HG03354 (cell line): ENCODE measurements around the gene ANKFN1.
"Not testable (repeated sequence)": the region's sequence is repeated elsewhere in the genome, so short reads cannot be mapped to it uniquely, and the experiment has no call there.

Experiments used
- ATAC-seq: cut with Tn5 transposase; IDR thresholded peaks from one replicate; pipeline ENCODE4 v1.9.1; 2021; ENCODE audit warnings: mild to moderate bottlenecking; ENCODE audit not compliant: unreplicated experiment, poor library complexity, severe bottlenecking

Gene ANKFN1

DNA sequence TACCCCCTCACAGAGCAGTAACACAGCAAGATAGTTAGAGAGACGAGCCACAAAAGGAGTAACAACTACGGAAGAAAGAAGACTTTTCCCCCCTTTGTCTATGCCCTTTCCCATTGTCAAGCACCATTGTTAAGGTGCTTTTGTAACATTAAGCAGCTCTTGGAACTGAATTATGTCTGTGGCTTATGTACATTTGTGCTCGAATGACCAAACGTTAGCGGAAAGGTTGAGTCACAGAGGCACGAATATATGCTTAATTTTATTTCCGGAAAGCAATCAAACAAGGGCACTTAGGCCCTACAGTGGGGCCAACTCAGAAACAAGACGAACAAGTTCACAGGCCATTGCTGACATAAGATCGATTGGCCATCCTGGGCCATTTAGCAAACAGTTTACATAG is 109.5 kb downstream of the ANKFN1 start:
- no peak for ATAC-seq

DNA sequence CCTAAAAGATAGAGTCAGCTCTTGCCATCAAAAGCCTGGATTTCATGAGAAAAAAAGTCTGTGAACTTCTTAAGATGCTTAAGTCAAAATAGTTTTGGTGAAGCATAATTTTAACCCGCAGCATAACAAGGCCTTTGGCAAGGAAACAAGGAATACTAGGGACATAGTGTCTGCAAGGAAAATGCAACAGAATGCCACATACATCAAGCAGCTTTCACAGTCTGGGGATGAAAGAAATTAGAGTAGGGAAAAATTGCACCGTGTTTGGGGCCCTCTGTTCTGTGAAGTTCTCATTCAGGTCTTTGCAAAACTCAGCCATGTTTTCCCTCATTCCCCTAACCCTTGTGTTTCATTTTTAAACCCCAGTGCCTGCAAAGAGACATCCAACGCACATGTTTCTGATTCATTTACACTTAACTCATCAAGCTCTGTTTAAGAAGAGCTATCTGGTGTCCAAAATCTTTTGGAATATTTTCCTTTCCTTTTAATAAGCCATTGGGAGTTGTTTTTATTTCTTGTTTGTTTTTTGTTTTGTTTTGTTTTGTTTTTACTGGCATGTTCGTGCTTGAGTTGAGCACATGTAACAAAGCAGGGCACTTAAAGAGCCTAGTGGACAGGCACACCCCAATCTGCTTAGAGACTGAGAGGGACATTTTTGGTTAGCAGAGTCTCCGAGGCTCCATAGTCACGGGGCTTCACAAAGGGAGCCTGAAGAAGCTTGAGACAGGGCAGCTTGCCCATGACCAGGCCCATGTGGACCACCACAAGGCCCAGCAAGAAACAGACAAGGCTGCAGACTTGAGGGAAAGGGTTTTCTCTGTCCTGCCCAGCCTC is 116.5 kb downstream of the ANKFN1 start:
- no peak for ATAC-seq

DNA sequence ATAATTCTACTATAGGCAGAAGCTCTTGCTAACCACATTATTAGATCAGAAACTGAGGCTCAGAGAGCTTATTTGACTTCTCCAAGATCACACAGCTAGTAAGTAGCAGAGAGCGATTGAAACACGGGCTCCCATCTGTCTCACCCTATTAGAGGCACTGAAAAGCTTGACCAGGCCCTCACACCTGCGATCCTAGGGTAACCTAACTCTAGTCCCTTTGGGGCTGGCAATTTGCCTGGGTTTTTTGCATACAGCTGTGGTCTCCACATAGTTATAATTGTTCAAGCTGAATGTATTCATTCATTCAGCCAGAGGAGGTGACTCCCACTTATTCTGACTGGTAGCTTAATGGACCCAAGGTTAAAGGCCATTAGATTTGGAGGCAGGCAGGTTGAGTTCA is 121.2 kb downstream of the ANKFN1 start:
- ATAC-seq: no peak

DNA sequence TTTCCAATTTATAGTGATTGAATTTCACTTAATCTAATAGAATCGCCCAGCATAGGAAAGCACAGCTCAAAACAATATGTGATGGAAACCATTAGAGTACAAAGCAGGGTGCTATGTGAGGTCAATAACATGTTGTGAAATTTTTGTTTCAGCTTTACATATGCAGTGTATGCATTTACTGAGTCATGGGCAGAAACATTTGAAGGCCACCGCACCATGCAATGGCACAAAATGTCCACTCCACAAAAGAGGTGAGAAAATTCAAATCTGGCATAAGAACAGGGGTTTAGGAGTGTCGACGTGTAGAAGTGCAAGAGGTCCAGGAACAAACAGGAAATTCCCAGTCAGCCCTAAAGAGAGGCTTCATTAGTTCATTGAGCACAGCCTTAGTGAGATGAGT is 131.2 kb downstream of the ANKFN1 start:
- ATAC-seq: no peak

DNA sequence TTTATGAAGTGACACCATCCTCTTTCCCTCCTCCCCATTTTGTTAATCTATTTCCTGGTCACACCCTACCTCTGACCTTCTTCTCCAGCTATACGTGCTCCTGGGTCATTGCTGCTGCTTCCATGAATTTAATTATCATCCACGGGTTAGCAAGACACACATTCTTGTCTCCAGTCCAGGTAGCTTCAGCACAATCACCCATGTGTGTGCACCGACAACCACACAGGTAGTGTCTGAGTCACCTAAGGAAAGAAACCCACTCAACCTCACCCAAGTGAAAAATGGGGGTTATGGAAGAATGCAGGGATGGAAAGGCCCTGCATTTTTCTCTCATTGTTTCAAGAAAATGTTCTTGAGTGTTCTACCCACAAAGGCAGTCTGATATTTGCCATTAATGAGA is 135.5 kb downstream of the ANKFN1 start:
- not testable (repeated sequence) for ATAC-seq

DNA sequence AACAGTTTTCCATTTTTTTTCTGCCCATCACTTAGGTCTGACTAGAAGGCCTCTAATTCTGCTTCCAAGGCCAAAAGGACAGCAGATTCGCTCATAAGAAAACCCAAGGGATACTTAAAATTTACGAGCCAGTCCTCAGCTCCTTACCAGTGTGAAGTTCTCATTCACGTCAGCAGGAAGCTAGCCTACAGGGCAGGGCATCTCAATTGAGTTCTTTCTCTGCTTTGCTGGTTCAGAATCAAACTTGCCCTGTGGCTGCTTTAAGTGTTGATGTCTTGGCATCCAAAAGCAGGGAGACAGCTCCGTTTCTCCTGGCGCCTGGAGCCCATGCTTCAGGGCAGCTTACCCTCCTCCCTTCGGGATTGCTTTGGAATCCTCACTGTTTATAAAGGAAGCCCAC is 136.0 kb downstream of the ANKFN1 start:
- ATAC-seq: no peak

DNA sequence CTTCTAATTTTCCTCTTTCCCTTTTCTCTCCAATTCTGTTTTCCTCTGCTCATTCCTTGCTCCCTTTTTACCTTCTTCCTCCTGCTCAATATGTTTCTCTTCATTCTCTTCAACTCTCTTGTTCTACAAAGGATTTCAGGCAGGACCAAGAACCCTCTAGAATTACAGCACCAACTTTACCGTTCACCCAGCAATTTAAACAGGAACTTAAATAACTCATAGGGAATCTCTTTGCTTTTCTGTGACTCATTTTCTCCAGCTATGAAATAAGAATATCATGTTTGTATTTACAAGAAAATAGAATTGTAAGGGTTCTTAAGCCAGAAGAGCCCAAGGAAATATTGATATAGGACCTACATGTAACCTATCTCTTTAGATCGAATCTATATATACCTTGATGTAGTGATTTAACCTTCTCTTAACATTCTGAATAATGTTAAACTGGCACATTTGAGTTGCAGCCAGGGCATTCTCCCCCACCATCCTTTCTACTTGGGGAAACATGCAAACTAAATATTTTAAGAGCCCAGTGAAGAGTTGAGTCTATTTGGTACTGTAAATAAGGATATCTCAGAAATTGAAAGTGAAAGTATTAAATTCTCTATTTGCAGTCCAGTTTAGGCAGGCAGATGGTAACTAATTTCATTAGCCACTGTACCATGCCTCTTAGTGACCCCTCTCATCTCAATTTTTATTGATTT is 137.0 kb downstream of the ANKFN1 start:
- ATAC-seq: no peak

DNA sequence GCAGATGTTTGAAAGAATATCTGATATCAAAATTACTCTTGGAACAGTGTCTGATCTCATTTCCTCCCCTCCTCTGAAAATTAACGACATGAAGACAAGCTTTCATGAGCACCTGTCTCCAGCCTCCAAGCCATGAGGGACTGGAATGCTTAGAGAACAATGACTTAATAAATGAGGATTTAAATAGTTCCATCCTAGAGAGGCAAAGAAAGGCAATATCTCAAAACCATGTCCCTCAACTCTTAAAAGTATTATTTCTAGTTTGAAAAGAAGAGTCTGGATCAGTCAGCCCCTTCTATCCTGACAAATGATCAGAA is 137.5 kb downstream of the ANKFN1 start:
- no peak for ATAC-seq

DNA sequence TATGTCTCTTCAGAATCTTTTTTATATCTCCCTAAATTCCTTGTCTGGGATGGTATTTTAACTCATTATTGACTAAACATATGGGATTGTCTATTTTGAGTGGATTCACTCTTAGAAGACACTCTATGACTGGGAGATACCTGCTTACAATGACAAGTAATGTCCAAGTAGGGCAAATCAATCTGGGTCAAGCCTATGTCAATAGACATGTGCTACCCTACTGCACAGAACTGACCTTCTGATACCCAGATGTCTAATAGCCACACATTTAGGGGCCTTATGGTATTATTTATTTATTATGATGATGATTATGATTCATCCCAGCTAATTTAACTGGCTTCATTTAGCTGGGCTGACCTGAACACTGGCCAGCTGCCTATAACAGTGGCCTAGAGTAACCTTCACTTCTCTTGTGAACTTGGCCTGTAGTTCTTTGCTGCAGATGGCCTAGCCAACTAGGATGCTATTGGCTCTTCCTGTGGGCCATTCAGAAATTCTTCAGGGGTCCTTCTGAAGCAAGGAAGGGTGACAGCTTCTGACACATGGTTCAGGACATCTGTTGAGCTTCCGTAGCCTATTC is 138.0 kb downstream of the ANKFN1 start:
- no peak for ATAC-seq

DNA sequence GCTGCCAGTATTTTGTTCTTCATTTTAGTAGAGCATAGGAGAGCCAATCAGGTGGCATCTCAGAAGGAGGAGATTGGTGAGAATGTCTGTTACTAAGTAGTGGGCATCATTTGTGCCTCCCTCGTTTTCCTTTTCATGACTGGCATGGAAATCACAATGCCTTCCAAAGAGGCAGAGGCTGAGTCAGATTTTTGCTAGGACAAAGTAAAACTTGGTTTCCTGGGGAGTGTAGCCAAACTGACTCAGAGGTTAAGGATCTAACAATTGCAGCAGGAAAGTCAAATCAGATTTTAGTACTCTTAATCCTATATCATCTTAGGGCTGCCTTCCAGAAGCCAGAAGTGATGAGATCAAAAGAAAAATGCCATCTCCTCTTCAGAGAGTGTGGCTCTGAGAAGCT is 138.7 kb downstream of the ANKFN1 start:
- ATAC-seq: no peak

DNA sequence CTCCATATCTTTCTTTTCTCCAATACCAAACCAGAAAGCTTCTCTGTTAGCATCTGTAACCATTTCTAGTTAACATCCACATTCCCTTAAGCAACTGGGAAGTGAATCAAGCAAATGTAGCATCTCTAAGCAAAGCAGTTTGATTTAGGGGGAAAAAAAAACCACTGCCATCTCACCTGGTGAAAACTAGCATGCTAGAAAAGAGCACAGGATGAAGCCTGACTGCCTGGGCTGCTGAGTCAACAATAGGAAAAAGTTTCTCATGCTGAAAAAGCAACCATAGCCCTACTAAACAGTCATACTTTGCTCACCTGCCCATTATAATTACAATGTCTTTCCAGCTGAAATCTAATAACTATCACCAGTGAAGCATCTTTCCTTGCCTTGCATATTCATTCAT is 139.3 kb downstream of the ANKFN1 start:
- ATAC-seq: no peak

DNA sequence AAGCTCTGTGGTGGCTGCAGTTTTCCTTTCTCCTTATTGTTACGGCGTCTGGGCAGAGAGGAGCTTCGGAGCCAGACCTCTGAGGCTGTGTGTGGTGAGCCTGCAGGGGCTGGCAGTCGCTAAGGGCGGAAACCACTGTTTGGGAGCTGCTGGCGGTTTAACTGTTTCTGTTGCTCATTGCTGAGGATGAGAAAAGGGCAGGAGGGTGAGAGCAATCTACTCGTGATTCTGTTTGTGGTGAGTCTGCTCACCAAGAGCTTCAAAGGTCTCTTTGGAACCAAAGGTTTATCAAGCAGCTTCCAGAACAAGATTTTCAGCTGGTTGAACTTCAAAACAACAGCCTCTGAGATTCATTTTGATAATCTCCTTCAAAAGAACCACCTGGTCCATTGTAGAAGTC is 143.9 kb downstream of the ANKFN1 start:
- ATAC-seq: no peak

DNA sequence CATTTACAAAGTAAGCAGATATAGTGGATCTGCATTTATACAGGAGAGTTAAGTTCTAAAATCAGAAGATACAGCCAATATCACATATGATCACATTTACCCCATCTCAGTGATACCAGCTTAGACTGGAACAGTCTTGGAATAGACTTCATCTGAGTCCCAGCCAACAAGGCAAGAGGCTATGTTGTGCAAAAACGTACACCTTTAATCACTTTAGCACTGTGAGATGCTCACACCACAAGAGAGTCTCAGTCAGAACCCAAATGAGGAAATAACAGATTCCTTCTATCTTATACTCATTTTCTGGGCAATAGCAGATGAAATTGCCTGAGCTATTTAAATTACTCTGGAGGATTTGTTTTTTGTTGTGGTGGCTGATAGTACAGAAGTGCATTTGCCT is 145.6 kb downstream of the ANKFN1 start:
- ATAC-seq: no peak

DNA sequence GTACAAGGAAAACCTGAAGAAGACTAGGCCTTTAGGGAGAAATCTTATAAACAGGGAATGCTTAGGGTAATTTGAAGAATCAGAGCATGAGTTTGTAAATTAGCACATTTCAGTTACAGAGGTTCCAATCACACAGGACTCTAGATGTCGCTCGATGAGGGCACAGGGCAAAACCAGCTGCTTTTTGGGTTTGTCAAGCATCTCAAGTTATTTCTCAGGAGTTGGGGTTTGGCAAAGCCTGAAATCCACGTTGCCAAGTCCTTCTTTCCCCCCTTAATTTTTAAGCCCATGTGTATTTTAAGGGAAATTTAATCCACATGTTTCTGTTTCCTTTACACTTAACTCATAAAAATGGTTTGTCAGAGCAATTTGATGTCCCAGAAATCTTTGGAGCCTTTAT is 146.9 kb downstream of the ANKFN1 start:
- no peak for ATAC-seq

DNA sequence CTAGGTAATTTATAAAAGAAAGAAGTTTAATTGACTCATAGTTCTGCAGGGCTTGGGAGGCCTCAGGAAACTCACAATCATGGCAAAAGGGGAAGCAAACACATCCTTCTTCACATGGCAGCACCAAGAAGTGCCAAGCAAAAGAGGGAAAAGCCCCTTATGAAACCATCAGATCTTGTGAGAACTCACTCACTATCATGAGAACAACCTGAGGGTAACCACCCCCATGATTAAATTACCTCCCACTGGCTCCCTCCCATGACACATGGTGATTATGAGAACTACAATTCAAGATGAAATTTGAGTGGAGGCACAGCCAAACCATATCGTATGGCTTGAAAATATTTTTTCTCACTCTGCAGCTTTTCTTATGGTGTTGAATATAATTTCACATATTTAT is 151.7 kb downstream of the ANKFN1 start:
- no peak for ATAC-seq

DNA sequence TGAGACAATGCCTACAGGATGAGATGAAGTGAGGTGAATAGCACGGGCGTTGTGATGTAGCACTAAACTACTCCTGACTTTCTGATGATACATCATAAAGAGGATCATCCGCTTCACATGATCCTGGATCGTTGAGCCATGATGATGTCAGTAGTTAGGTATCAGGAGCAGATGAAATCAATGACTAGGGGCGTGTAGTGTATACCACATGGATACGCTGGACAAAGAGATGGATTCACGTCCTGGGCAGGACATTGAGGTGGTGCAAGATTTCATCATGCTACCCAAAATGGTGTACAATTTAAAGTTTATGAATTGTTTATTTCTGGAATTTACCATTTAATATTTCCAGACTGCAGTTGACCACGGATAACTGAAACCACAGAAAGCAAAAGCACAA is 156.6 kb downstream of the ANKFN1 start:
- no peak for ATAC-seq

DNA sequence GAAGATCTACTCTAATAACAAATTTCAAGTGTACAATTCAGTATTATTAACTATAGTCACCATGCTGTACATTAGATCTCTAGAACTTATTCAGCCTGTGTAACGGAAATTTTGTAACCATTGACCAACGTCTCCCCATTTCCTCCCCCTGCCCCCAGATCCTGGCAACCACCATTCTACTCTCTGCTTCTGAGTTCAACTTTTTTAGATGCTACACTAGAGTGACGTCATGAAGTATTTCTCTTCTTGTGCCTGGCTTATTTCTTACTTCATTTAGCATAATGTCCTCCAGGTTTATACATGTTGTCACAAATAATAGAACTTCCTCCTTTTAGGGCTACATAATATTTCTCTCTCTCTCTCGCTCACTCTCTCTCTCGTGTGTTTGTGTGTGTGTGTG is 157.5 kb downstream of the ANKFN1 start:
- no peak for ATAC-seq

DNA sequence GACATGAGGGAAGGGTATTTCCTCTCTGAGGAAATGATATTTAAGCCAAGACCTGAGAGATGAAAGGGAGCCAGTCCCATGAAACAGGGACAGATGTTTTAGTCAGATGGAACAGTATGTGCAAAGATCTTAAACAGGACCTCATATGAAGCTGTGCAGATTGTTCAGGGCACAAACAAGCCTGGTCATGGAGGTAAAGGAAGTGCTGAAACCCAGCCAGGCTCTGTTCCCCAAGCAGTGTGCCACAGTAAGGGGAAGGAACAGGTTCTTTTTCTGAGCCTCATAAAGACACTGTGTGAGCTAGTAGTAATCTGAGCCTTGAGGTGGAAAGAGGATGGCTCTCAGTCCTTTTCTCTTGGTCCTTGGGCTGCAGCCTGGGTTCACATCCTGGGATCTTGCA is 159.9 kb downstream of the ANKFN1 start:
- ATAC-seq: no peak

DNA sequence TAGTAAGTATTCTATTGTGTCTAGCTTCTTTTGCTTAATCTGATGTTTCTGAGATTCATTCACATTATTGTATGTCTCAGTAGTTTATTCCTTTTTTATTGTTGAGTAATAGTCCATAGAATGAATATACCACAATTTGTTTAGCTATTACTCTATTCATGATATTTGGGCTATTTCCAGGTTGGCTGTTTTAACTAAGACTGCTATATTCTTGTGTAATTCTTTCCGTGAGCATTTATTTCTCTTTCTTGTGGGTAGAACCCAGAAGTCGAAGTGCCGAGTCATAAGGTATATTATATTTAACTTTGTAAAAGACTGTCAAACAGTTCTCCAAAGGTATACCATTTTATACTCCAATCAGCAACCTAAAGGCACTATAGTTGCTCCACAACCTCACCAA is 160.8 kb downstream of the ANKFN1 start:
- no peak for ATAC-seq

DNA sequence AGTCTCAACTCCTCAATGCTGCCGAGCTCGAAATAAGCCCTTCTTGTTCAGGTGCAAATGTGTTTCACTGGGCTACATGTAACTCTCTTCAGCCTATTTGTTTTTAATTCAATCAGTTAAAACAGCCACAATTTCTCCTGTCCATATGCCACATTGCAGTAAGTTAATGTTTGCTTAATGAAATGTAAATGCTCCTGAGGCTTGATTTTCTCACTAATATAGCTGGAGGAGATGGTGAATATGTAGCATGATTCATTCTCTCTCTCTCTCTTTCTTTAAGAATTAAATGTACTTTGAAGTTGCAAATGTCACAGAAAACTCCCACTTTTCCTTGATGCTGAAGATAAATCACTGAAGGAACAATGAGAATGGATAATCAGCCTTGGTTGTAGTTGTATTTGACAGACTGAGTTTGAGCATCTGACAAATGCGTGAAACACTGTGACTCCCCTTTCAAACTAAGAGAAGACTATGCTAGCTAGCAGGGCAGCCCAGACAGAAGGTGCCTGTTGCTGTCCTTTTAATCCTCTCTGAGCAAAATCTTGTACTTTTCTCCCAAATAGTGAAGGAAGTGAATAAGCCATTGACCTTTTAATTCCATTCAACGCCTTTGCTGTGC is 161.8 kb downstream of the ANKFN1 start:
- no peak for ATAC-seq

DNA sequence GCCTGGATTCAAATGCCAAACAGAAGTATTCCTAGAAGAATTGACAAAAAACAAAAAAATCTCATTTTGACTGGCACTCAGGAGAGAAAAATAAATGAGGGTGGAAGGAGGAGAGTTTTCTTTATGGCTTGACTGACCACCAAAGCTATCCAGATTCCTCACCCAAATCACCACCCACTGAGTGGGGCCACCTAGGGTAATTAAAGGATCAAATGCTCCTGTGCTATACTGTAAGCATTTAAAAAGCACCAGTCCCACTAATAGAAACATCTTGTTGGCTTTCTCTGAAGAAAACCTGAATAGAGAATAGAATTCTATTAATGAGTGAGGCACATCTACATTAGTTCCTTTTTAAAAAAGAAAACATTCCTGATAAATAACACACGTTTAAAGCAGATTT is 163.3 kb downstream of the ANKFN1 start:
- no peak for ATAC-seq
